ENCODE measurements around the gene SYT17.

Gene SYT17

DNA sequence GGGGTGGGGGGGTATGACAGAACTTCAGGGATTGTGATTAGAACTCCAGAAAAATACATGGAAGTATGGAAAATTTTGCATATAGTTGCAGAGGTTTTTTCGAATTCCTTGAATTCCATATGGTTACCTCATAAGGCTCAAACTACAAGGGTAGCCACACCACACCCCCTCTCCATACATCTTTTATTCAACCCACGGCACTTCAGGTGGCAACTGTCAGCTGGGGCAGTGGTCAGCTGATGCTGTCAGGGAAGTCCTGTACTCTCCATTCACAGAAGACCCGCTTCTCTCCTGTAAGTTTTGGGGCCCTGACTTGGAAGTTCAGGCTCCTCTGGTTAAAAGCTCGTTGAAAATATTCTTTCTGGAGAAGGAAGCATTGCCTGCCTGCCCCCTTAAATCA lies 60.0 kb downstream of the SYT17 start:
- peaks cover 8% of the 10 kb centered on the region for H3K9me3 Mint-ChIP-seq
- H3K27ac Mint-ChIP-seq = peak overlapping the region; percentile 22
- DNase-seq (ENCODE audit: low spot score in 2 of 2) (no peak), ATAC-seq (ENCODE audit: low read depth) (no peak)
- H3K27me3 Mint-ChIP-seq = no peaks in the 10 kb centered on the region
- no peaks in the 10 kb centered on the region for H3K4me1 Mint-ChIP-seq
- no peak overlapping the region for H3K4me3 Mint-ChIP-seq
- peaks cover 37% of the 10 kb centered on the region for H3K36me3 Mint-ChIP-seq

DNA sequence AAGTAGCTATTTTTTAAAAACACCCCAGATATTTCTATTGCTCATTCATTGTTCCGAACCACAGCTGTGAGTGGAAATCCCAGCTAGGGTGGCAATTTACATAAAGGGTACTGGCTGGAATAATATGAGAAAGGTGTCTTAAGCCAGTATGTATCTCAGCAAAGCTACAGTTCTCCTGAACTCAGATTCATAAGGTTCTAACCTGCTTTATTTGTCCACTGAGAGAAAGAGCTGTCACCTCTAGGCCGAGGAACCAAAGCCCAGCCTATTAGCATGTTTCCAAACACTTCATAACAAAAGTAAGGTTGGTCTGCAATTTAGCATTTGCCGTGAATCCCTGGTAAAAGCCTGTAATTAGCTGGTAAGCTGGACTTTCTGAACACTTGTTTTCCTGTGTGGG lies 60.5 kb downstream of the SYT17 start:
- no peak for DNase-seq (ENCODE audit: low spot score in 2 of 2)
- Mint-ChIP-seq H3K4me3 (no peak overlapping the region), H3K4me1 (no peaks in the 10 kb centered on the region), H3K27ac (peak overlapping the region; percentile 22), H3K36me3 (peaks cover 37% of the 10 kb centered on the region), H3K27me3 (no peaks in the 10 kb centered on the region), H3K9me3 (peaks cover 8% of the 10 kb centered on the region)
- ATAC-seq (ENCODE audit: low read depth) = no peak

GRCh38 chr16:19230575-19230974 lies 62.5 kb downstream of the SYT17 start:
- H3K27ac Mint-ChIP-seq = no peak overlapping the region
- no peaks in the 10 kb centered on the region for H3K4me1 Mint-ChIP-seq
- peaks cover 9% of the 10 kb centered on the region for H3K9me3 Mint-ChIP-seq
- peaks cover 28% of the 10 kb centered on the region for H3K36me3 Mint-ChIP-seq
- DNase-seq (ENCODE audit: low spot score in 2 of 2) = no peak
- H3K4me3 Mint-ChIP-seq = no peak overlapping the region
- H3K27me3 Mint-ChIP-seq = no peaks in the 10 kb centered on the region
- ATAC-seq (ENCODE audit: low read depth) = no peak

DNA sequence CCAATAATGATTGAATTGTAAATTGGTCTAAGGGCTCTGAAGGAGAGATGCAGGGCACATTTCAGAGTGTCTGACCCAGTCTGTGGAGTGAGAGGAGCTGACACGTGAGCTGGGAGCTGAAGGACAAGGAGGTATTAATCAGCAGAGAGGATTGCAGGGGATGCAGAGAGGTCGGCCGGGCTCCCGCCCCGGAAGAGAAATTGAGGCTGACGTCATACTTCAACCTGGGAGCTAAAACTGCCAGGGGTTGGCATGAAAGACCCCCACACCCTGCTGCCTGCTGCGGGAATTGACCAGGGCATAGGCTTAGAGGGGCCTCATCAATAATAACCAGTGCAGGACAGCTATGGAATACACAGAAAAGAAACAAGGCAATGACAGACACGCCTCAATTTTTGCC lies 63.8 kb downstream of the SYT17 start:
- Mint-ChIP-seq H3K4me3 (no peak overlapping the region), H3K27me3 (no peaks in the 10 kb centered on the region), H3K9me3 (peaks cover 9% of the 10 kb centered on the region), H3K36me3 (peaks cover 22% of the 10 kb centered on the region), H3K27ac (no peak overlapping the region), H3K4me1 (no peaks in the 10 kb centered on the region)
- no peak for DNase-seq (ENCODE audit: low spot score in 2 of 2)
- ATAC-seq (ENCODE audit: low read depth) = no peak

DNA sequence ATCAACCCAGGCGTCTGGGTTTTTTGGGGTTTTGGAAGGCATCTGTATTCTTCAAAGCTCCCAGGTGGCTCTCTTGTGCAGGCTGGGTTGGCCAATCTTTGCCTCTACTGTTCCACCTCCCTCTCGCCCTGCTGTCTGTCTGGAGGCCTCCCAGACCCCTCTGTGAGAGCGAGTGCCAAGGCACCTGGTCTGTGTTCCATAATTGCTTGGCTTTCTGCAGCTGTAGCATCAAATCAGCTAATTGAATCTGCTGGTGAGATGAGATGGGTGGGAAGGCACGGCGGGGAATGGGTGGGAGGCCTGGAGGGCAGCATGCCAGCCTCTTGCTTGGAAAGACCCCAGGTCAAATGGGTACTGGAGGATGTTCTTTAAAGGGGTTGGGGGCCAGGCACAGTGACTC lies 64.9 kb downstream of the SYT17 start:
- no peak overlapping the region for H3K4me3 Mint-ChIP-seq
- H3K27ac Mint-ChIP-seq = no peak overlapping the region
- no peak for DNase-seq (ENCODE audit: low spot score in 2 of 2)
- no peaks in the 10 kb centered on the region for H3K27me3 Mint-ChIP-seq
- no peaks in the 10 kb centered on the region for H3K4me1 Mint-ChIP-seq
- peaks cover 9% of the 10 kb centered on the region for H3K9me3 Mint-ChIP-seq
- no peak for ATAC-seq (ENCODE audit: low read depth)
- H3K36me3 Mint-ChIP-seq = peaks cover 16% of the 10 kb centered on the region

GRCh38 chr16:19235478-19235877 lies 67.4 kb downstream of the SYT17 start:
- Mint-ChIP-seq H3K4me3 (no peak overlapping the region), H3K4me1 (no peaks in the 10 kb centered on the region), H3K27ac (no peak overlapping the region), H3K36me3 (peaks cover 12% of the 10 kb centered on the region), H3K27me3 (no peaks in the 10 kb centered on the region), H3K9me3 (peaks cover 8% of the 10 kb centered on the region)
- no peak for DNase-seq (ENCODE audit: low spot score in 2 of 2)
- no peak for ATAC-seq (ENCODE audit: low read depth)

- Mint-ChIP-seq H3K4me3 (no peak overlapping the region), H3K36me3 (peaks cover 12% of the 10 kb centered on the region), H3K27ac (no peak overlapping the region), H3K4me1 (no peaks in the 10 kb centered on the region), H3K9me3 (peaks cover 8% of the 10 kb centered on the region), H3K27me3 (no peaks in the 10 kb centered on the region)
- no peak for DNase-seq (ENCODE audit: low spot score in 2 of 2)
- ATAC-seq (ENCODE audit: low read depth) = no peak
Observed at GRCh38 chr16:19235886-19236285, 67.8 kb downstream of the SYT17 start.

DNA sequence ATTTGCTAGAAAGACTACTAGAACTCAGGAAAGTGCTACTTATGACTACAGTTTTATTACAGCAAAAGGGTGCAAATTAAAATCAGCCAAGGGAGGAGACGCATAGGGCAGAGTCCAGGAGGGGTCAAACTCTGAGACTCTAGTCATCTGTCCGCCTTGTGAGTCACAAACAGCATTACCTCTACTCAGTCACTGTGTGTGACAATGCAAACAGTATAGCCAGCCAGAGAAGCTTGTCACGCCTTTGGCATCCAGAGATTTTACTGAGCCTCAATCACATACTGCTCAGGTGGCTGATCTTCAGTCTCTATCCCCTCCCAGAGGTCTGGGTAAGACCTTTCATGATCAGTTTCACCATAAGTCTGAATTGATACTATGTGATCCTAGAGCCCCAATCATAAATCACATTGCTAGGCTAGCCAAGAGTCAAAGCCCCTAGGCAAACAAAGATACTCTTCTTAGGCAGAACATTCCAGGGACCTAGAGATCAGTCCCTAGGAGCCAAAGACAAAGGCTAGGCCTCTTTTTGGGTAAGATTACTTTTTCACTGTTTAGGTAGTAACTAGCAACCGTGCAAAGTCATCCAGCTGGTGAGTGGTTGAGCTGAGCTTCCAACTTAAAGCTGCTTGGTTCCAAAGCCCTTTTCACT lies 68.6 kb downstream of the SYT17 start:
- Mint-ChIP-seq H3K4me3 (no peak overlapping the region), H3K9me3 (peaks cover 8% of the 10 kb centered on the region), H3K36me3 (peaks cover 11% of the 10 kb centered on the region), H3K27me3 (no peaks in the 10 kb centered on the region), H3K4me1 (no peaks in the 10 kb centered on the region), H3K27ac (no peak overlapping the region)
- no peak for DNase-seq (ENCODE audit: low spot score in 2 of 2)
- no peak for ATAC-seq (ENCODE audit: low read depth)

DNA sequence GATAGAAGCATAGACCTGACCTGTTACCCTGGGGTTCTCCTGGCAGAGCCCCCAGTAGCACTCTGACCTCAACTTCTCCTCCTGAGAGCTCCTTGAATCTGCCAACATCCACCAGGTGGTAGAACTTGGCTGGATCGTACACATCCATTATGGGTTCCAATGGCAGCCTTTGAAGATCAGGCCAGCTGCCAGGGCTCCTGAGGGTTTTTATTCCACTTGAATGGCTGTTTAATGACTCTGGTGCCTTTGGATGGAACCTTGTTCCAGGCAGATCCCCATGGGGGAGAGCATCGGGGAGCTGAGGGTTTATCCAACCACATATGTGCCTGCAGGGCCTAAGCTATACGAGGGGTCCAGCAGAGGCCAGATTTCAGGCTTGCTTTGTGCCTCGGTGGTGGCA lies 70.4 kb downstream of the SYT17 start:
- peaks cover 10% of the 10 kb centered on the region for H3K9me3 Mint-ChIP-seq
- H3K27ac Mint-ChIP-seq = no peak overlapping the region
- ATAC-seq (ENCODE audit: low read depth) = no peak
- H3K4me1 Mint-ChIP-seq = no peaks in the 10 kb centered on the region
- no peaks in the 10 kb centered on the region for H3K27me3 Mint-ChIP-seq
- H3K4me3 Mint-ChIP-seq = no peak overlapping the region
- DNase-seq (ENCODE audit: low spot score in 2 of 2) = no peak
- peaks cover 9% of the 10 kb centered on the region for H3K36me3 Mint-ChIP-seq

DNA sequence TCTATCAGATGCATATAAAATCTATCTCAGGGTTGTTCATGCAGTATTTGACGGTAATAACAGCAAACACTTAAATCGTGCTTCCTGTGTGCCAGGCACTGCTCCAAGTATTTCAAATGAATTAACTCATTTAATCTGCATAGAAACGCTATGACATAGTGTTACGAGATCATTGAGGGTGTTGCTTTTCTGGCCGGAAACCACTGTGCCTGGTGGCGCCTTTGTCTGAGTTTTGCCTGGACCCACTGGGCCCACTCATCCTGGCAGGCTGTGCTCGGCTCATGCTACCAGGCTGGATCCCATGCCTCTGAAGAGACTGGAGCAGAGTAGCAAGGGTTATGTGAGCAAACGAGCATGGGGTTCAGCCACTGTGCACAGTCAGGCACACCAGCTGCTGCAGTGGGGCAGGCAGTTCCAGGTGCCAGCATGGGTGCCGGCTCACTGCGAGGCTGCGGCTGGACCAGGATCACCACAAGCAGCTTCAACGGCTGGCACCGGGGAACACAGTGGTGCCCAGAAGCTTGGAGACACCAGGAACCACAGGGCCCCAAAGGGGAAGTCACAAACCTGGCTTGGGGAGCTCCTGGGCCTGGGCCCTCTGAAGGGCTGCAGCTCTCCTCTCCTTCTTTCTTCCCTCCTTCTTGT lies 71.6 kb downstream of the SYT17 start:
- Mint-ChIP-seq H3K4me3 (no peak overlapping the region), H3K4me1 (no peaks in the 10 kb centered on the region), H3K9me3 (peaks cover 10% of the 10 kb centered on the region), H3K36me3 (peaks cover 12% of the 10 kb centered on the region), H3K27ac (no peak overlapping the region), H3K27me3 (no peaks in the 10 kb centered on the region)
- DNase-seq (ENCODE audit: low spot score in 2 of 2) = no peak
- ATAC-seq (ENCODE audit: low read depth) = no peak

GRCh38 chr16:19240494-19240893 lies 72.5 kb downstream of the SYT17 start:
- Mint-ChIP-seq H3K36me3 (peaks cover 10% of the 10 kb centered on the region), H3K9me3 (peaks cover 6% of the 10 kb centered on the region), H3K27ac (no peak overlapping the region), H3K4me3 (no peak overlapping the region), H3K27me3 (no peaks in the 10 kb centered on the region), H3K4me1 (no peaks in the 10 kb centered on the region)
- DNase-seq (ENCODE audit: low spot score in 2 of 2) (no peak), ATAC-seq (ENCODE audit: low read depth) (no peak)

GRCh38 chr16:19241512-19241911 lies 73.5 kb downstream of the SYT17 start:
- DNase-seq (ENCODE audit: low spot score in 2 of 2) = no peak
- no peak for ATAC-seq (ENCODE audit: low read depth)
- no peak overlapping the region for H3K27ac Mint-ChIP-seq
- H3K27me3 Mint-ChIP-seq = no peaks in the 10 kb centered on the region
- H3K4me1 Mint-ChIP-seq = no peaks in the 10 kb centered on the region
- peaks cover 7% of the 10 kb centered on the region for H3K36me3 Mint-ChIP-seq
- H3K9me3 Mint-ChIP-seq = peaks cover 3% of the 10 kb centered on the region
- no peak overlapping the region for H3K4me3 Mint-ChIP-seq

DNA sequence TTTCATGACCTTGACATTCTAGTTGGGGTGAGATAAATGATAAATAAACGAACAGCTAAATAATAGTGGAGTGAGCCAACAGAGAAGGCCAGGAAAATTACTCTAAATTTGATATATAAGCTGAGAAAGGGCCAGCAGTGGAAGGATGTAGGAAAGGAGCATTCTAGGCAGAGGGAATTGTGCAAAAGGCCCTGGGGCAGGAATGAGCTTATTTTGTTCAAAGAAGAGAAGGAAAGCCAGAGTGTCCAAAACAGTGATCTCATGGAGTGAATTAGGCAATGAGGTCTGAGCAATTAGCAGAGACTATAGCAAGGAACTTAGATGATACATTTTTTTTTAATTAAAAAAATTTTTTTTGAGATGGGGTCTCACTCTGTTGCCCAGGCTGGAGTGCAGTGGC lies 74.1 kb downstream of the SYT17 start:
- ATAC-seq (ENCODE audit: low read depth) (no peak), DNase-seq (ENCODE audit: low spot score in 2 of 2) (no peak)
- Mint-ChIP-seq H3K4me3 (no peak overlapping the region), H3K36me3 (peaks cover 7% of the 10 kb centered on the region), H3K27ac (no peak overlapping the region), H3K9me3 (peaks cover 3% of the 10 kb centered on the region), H3K4me1 (no peaks in the 10 kb centered on the region), H3K27me3 (no peaks in the 10 kb centered on the region)

DNA sequence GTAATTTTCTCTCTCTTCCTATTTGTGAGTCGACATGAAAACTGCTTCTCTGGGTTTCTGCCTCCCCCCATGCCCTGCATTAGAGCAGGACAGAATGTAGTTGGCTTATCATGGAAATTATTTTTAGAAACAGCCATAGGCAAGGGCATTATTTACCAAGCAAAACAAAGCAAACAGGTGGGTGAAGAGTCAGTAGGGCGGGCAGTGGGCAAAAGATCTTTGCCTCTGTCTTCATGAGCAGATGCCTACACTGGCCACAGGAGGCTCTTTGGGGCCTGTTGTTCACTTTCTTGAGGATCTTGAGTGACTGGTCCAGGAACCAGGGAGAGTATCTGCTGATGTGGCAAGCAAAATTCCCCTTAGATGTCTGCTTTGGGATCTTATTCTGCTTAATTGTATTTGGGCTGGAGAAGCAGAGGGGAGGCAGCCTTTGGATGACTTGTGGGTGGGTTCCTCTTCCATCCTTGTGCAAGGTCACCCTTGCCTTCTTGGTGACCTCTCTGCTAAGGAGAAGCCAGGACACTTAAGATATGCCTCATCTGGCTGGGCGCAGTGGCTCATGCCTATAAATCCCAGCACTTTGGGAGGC lies 75.0 kb downstream of the SYT17 start:
- Mint-ChIP-seq H3K4me1 (no peaks in the 10 kb centered on the region), H3K9me3 (peaks cover 6% of the 10 kb centered on the region), H3K27me3 (no peaks in the 10 kb centered on the region), H3K27ac (no peak overlapping the region), H3K4me3 (no peak overlapping the region), H3K36me3 (peaks cover 11% of the 10 kb centered on the region)
- no peak for ATAC-seq (ENCODE audit: low read depth)
- DNase-seq (ENCODE audit: low spot score in 2 of 2) = no peak
